Activated T-cell treated with anti-CD3 and anti-CD28 coated beads for 4 hours (primary cell): Measurements from ENCODE around the gene HLTF.
"Not testable (repeated sequence)": the region's sequence is repeated elsewhere in the genome, so short reads cannot be mapped to it uniquely, and the experiment has no call there.

Source experiments
- DNase-seq: peaks from one replicate; pipeline ENCODE4 v3.0.0-alpha.2; 2020

The HLTF gene

GRCh38 chr3:149086232-149086988 lies at the start of gene HLTF:
TSS of gene HLTF (minus strand) at chr3:149086533. CDS start at chr3:149086336, 197 bp downstream.
- DNase-seq = peak; percentile 87

- DNase-seq = no peak
Measured at GRCh38 chr3:149134575-149134974, 48.2 kb upstream of the HLTF start.

GRCh38 chr3:149131589-149131988 lies 45.3 kb upstream of the HLTF start:
- DNase-seq = no peak

- peak; percentile 65 for DNase-seq
Measured at GRCh38 chr3:149129326-149130205, 43.2 kb upstream of the HLTF start, which contains the start of gene HPS3. TSS of gene HPS3 (plus strand) at chr3:149129638. CDS start at chr3:149129724, 86 bp downstream.

- no peak for DNase-seq
Measured at GRCh38 chr3:149128821-149129220, 42.5 kb upstream of the HLTF start.

GRCh38 chr3:149122721-149123578 lies 36.6 kb upstream of the HLTF start:
- no peak for DNase-seq

GRCh38 chr3:149120051-149120972 lies 34.0 kb upstream of the HLTF start:
- no peak for DNase-seq

GRCh38 chr3:149119466-149119865 lies 33.1 kb upstream of the HLTF start:
- no peak for DNase-seq

- DNase-seq = no peak
Measured at GRCh38 chr3:149118724-149119123, 32.4 kb upstream of the HLTF start.

GRCh38 chr3:149115114-149115513 lies 28.8 kb upstream of the HLTF start:
- no peak for DNase-seq

GRCh38 chr3:149114458-149114857 lies 28.1 kb upstream of the HLTF start:
- DNase-seq = no peak

- no peak for DNase-seq
Measured at GRCh38 chr3:149104484-149104883, 18.2 kb upstream of the HLTF start.

- no peak for DNase-seq
Measured at GRCh38 chr3:149101641-149102040, 15.3 kb upstream of the HLTF start.

GRCh38 chr3:149101154-149101553 lies 14.8 kb upstream of the HLTF start:
- DNase-seq = no peak

GRCh38 chr3:149097987-149098386 lies 11.7 kb upstream of the HLTF start:
- DNase-seq = not testable (repeated sequence)

- no peak for DNase-seq
Measured at GRCh38 chr3:149095487-149095886, 9.2 kb upstream of the HLTF start.

- DNase-seq = no peak
Measured at GRCh38 chr3:149091983-149092382, 5.7 kb upstream of the HLTF start.

GRCh38 chr3:149090907-149091306 lies 4.6 kb upstream of the HLTF start:
- no peak for DNase-seq

- DNase-seq = no peak
Measured at GRCh38 chr3:149090461-149090860, 4.1 kb upstream of the HLTF start.

GRCh38 chr3:149089395-149089794 lies 3.1 kb upstream of the HLTF start:
- no peak for DNase-seq

GRCh38 chr3:149087208-149087607 lies 875 bp upstream of the HLTF start:
- DNase-seq = no peak

- DNase-seq = peak; percentile 14
Measured at GRCh38 chr3:149085828-149086231, 503 bp downstream of the HLTF start.
